Measurements from ENCODE around the gene REM1.

DNA sequence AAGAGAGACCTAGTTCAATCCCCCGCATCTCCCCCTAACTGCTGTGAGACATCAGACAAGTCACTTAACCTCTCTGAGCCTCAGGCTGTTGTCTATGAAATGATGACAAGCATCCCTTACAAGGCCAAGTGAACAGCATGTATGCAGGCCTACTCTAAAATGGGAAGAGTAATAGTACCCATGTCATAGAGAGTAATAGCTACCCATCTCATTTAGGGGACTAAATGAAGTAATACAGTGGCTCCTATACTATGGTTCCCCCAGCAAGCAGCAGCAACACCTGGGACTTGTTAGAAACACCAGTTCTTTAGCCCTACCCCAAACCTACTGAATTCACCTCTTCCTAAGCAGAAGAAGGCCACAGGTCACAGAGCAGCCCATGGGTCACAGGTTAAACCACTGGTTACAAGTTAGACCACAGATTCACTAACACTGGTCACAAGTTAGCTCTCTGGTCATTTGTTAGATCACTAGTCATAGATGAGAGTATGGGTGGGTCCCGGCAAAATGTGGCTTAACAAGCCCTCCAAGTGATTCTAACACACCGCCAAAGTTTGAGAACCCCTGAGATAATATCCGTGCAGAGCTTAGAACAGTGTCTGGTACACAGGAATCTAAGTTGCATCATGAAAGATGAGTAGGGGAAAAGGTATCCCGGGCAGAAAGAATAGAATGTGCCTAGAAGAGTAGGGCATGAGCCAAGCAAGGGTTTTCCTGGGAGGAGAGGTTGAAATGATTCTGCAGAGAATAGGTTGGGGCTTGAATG is 1.6 kb upstream of the REM1 start:
- TF ChIP-seq, protein P1, sequence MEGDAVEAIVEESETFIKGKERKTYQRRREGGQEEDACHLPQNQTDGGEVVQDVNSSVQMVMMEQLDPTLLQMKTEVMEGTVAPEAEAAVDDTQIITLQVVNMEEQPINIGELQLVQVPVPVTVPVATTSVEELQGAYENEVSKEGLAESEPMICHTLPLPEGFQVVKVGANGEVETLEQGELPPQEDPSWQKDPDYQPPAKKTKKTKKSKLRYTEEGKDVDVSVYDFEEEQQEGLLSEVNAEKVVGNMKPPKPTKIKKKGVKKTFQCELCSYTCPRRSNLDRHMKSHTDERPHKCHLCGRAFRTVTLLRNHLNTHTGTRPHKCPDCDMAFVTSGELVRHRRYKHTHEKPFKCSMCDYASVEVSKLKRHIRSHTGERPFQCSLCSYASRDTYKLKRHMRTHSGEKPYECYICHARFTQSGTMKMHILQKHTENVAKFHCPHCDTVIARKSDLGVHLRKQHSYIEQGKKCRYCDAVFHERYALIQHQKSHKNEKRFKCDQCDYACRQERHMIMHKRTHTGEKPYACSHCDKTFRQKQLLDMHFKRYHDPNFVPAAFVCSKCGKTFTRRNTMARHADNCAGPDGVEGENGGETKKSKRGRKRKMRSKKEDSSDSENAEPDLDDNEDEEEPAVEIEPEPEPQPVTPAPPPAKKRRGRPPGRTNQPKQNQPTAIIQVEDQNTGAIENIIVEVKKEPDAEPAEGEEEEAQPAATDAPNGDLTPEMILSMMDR (conservative IDR thresholded peaks at IDR 0.05 in 1 of 2, IDR thresholded peaks at IDR 0.05 in 1 of 2; ENCODE audit: extremely low read depth in 1 of 2, insufficient read depth in 1 of 2, low read depth in 1 of 2, low read length in 2 of 2) = no peak
- no peak for TF ChIP-seq EZH2 (IDR thresholded peaks at IDR 0.05; ENCODE audit: borderline replicate concordance, low read length)
